Stimulated activated CD8-positive, alpha-beta memory T cell treated with anti-CD3 and anti-CD28 coated beads, Interleukin-12 subunit alpha, Interleukin-12 subunit beta, amount 100 ng/mL, for 1 hour (primary cell): Measurements from ENCODE around the gene ABCB10.

Source experiments
- DNase-seq: peaks from one replicate; pipeline ENCODE4 v3.0.0-alpha.2; 2020; ENCODE audit warnings: low read depth

The ABCB10 gene

GRCh38 chr1:229474509-229474908, 84.0 kb downstream of the ABCB10 start:
- DNase-seq, result no peak

- no peak for DNase-seq
Measured at GRCh38 chr1:229471175-229471574, 87.3 kb downstream of the ABCB10 start.

- no peak for DNase-seq
Measured at GRCh38 chr1:229470406-229471043, 88.0 kb downstream of the ABCB10 start.

- no peak for DNase-seq
Measured at GRCh38 chr1:229466887-229467286, 91.6 kb downstream of the ABCB10 start.
